Right ventricle myocardium superior (tissue), 1 donor: ENCODE measurements around the gene SPATS2L. TPM values are rescaled to one million over a fixed set of nuclear protein-coding genes. Genes with fewer than 3 reads are reported as not detected.

Source experiments
- ATAC-seq: fragments of 200-7000 bp; cut with Tn5 transposase; one replicate; pipeline ENCODE4 v1.9.1; 2020; ENCODE audit warnings: mild to moderate bottlenecking; ENCODE audit not compliant: poor library complexity
- DNase-seq: peaks from one replicate; pipeline ENCODE4 v3.0.0-alpha.2; 2020
- intact Hi-C: fragments of 100-400 bp; cut with DNase I; formaldehyde crosslinking; loops from one replicate; pipeline ENCODE4 v1.11.2; 2022
- total RNA-seq: library from RNA; stranded (reverse); fragmentation: NEBNext Ultra II Directional; extraction: Animal tissue kit (Norgen Biotek cat#: 25700); gene quantifications from one replicate; pipeline ENCODE4 v1.2.1, GENCODE V29; 2021
- donor health status: DM: no; HTN: yes; CAD: no; lungs with severe emphysema.

SPATS2L gene
- total RNA-seq, 1 donor from 2014 or later, result 71.1 TPM

- DNase-seq (no peak), ATAC-seq (peak; percentile 54)
- intact Hi-C loops, result no loop called here
These were observed 77.1 kb downstream of the SPATS2L start for GRCh38 chr2:200383380-200384110.

- intact Hi-C loops, result no loop called here
- no peak for DNase-seq
- ATAC-seq, result no peak
These were observed 78.7 kb downstream of the SPATS2L start for GRCh38 chr2:200385063-200385635.

GRCh38 chr2:200393191-200393590 is 86.7 kb downstream of the SPATS2L start:
- intact Hi-C loops, result no loop called here
- DNase-seq, result no peak
- no peak for ATAC-seq

GRCh38 chr2:200394045-200394444 is 87.6 kb downstream of the SPATS2L start:
- no peak for ATAC-seq
- DNase-seq, result no peak
- intact Hi-C loops, result no loop called here

GRCh38 chr2:200396781-200397242 is 90.3 kb downstream of the SPATS2L start:
- DNase-seq (no peak), ATAC-seq (peak; percentile 38)

GRCh38 chr2:200397785-200398184 is 91.3 kb downstream of the SPATS2L start:
- ATAC-seq (no peak), DNase-seq (no peak)
- intact Hi-C loops, result no loop called here

More at GRCh38 chr2:200396781-200397242, 90.3 kb downstream of the SPATS2L start:
- intact Hi-C loops, result no loop called here

- DNase-seq (no peak), ATAC-seq (no peak)
- intact Hi-C loops, result no loop called here
These were observed 92.6 kb downstream of the SPATS2L start for GRCh38 chr2:200399046-200399445.

- DNase-seq (no peak), ATAC-seq (no peak)
- intact Hi-C loops, result no loop called here
These were observed 93.1 kb downstream of the SPATS2L start for GRCh38 chr2:200399636-200400035.

GRCh38 chr2:200403814-200404213 is 97.3 kb downstream of the SPATS2L start:
- intact Hi-C loops, result no loop called here
- ATAC-seq (no peak), DNase-seq (no peak)

- no peak for ATAC-seq
- DNase-seq, result no peak
- intact Hi-C loops, result no loop called here
These were observed 98.1 kb downstream of the SPATS2L start for GRCh38 chr2:200404615-200405014.

GRCh38 chr2:200405599-200406298 is 99.3 kb downstream of the SPATS2L start:
- ATAC-seq (peak; percentile 65), DNase-seq (no peak)
- intact Hi-C loops, result no loop called here

GRCh38 chr2:200406379-200406778 is 99.9 kb downstream of the SPATS2L start:
- intact Hi-C loops, result no loop called here
- peak; percentile 36 for ATAC-seq
- no peak for DNase-seq

- intact Hi-C loops, result no loop called here
- DNase-seq (no peak), ATAC-seq (no peak)
These were observed 102.2 kb downstream of the SPATS2L start for GRCh38 chr2:200408428-200409316.

- ATAC-seq, result no peak
- intact Hi-C loops, result no loop called here
- no peak for DNase-seq
These were observed 105.3 kb downstream of the SPATS2L start for GRCh38 chr2:200411831-200412230.

GRCh38 chr2:200414367-200414766 is 107.9 kb downstream of the SPATS2L start:
- intact Hi-C loops, result no loop called here
- ATAC-seq, result no peak

GRCh38 chr2:200415455-200415854 is 109.0 kb downstream of the SPATS2L start:
- DNase-seq (no peak), ATAC-seq (no peak)
- intact Hi-C loops, result no loop called here

More at GRCh38 chr2:200414367-200414766, 107.9 kb downstream of the SPATS2L start:
- DNase-seq, result no peak

- intact Hi-C loops, result no loop called here
- DNase-seq, result no peak
These were observed 110.4 kb downstream of the SPATS2L start for GRCh38 chr2:200416878-200417277.

GRCh38 chr2:200417366-200417765 is 110.9 kb downstream of the SPATS2L start:
- intact Hi-C loops, result no loop called here
- DNase-seq (no peak), ATAC-seq (no peak)

More at GRCh38 chr2:200416878-200417277, 110.4 kb downstream of the SPATS2L start:
- ATAC-seq, result no peak

GRCh38 chr2:200418399-200418798 is 111.9 kb downstream of the SPATS2L start:
- intact Hi-C loops, result no loop called here
- ATAC-seq (no peak), DNase-seq (no peak)
